GM10248 (cell line): ENCODE measurements around the gene LRP8.
A peak's percentile ranks its signal among the peaks of the same experiment; 100 is the strongest.

ENCODE experiments used
- CTCF ChIA-PET: fragments of 300-600 bp; sonication (Branson Sonifier 250); formaldehyde crosslinking; extraction: SDS; loops from one replicate; lab custom pipeline; 2021; ENCODE audit warnings: antibody characterized with exemption; lab: Yijun Ruan, JAX
- POLR2A ChIA-PET: fragments of 350-650 bp; sonication (Branson Sonifier 250); formaldehyde crosslinking; extraction: SDS; loops from one replicate; lab custom pipeline; 2020; ENCODE audit warnings: antibody characterized with exemption; lab: Yijun Ruan, JAX
- DNase-seq: peaks from one replicate; pipeline ENCODE4 v3.0.0; 2012; ENCODE audit errors: extremely low spot score
- TF ChIP-seq, protein P1 (sequence below): IDR thresholded peaks from 2 replicates; pipeline ENCODE4 v1.5.1; 2012; ENCODE audit warnings: mild to moderate bottlenecking, low read depth; ENCODE audit errors: extremely low read depth, missing control alignments, control extremely low read depth

The LRP8 gene

DNA sequence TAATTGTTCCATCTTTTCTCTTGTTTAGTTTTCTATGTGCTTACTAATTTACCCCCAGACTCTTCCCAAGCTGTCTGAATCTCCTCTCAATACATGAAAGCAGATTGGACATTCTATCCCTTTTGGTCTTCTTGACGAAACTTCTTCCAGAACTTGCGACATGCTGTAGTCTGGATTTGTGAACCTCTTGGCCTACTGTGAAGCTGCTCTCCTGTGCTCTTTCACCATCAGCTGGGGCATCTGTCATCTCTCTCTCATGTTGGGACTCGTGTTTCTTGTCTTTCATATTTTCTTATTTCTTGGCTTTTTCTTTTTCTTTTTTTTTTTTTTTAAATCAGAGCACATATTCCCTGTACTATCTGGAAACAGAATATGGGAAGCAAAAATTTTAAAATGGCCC lies 124.4 kb downstream of the LRP8 start:
- POLR2A ChIA-PET = interaction anchor here (0.7 kb wide), 1 partner anchor 1326 kb away, joined by 7 read pairs; no protein-coding TSS in a partner anchor
- TF ChIP-seq, protein P1, sequence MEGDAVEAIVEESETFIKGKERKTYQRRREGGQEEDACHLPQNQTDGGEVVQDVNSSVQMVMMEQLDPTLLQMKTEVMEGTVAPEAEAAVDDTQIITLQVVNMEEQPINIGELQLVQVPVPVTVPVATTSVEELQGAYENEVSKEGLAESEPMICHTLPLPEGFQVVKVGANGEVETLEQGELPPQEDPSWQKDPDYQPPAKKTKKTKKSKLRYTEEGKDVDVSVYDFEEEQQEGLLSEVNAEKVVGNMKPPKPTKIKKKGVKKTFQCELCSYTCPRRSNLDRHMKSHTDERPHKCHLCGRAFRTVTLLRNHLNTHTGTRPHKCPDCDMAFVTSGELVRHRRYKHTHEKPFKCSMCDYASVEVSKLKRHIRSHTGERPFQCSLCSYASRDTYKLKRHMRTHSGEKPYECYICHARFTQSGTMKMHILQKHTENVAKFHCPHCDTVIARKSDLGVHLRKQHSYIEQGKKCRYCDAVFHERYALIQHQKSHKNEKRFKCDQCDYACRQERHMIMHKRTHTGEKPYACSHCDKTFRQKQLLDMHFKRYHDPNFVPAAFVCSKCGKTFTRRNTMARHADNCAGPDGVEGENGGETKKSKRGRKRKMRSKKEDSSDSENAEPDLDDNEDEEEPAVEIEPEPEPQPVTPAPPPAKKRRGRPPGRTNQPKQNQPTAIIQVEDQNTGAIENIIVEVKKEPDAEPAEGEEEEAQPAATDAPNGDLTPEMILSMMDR = no peak
- CTCF ChIA-PET = interaction anchor here (1.1 kb wide), 1 partner anchor 9 kb away, joined by 3 read pairs; no protein-coding TSS in a partner anchor

DNA sequence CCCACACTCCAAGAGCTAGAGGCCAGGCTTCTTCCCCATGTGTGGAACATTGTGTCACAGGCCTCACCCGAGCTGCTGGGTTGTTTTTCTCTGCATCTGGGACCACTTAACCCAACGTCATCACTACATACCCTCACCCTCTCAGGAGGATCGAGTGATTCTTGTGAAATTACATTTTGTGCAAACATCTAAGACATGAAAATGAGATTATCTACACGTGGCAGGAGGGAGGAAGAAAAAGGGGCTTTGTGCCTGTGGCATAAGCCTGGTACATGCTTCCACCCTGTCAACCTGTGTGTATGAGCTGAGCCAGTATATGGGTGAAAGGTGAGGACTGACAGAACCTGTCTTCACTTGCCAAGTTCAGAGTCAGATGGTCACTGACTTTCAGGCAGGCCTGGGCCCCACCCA lies 129.6 kb downstream of the LRP8 start:
- no peak for DNase-seq
- CTCF ChIA-PET = interaction anchor here (1.2 to 10.8 kb wide), 3 partner anchors 14 to 15 kb away, joined by 3 to 124 read pairs (median 4); no protein-coding TSS in a partner anchor

More for the DNA sequence above, 124.4 kb downstream of the LRP8 start:
- DNase-seq = no peak

DNA sequence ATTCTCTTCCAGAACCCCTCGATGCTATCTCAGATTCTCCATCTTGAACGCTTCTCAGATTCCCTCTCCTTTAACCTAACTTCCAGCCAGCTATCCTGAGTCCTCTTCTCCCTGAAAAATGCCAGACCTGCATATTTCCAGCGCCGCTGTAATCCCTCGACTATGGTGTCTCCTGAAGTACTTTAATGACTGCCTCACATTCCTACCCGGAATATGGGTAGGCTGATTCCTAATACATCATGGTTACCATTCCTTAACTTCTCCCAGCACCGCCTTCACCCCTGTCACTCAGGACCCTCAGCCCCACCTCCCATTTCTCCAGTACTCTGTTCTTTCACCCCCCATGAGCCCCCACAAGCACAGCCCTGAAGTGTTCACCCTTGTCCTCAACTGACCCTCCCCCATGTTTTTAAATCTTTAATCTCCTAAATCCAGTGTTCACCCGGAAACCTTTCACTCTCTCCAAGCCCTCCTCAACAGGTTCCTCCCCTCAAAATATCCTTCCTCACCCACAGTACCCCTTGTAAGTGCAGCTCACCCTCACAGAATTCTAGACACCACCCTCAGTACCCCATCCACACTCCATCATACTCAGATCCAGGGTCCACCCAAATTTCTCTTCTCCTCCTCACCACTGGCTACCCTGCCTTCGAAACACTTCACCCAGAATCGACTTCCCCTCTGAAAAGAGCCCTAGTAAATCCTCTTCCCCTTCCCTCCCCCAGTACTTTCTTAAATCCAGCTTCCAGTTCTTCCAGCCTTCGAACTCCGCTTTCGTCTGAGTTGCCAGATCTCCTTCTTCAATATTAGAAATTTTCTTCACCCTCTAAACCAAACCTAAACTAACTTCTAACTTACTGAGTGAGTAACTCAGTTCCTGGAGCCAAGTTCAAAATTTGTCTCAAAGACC lies 130.3 kb downstream of the LRP8 start:
- POLR2A ChIA-PET = no interaction called here
- no peak for DNase-seq

More for the DNA sequence above, 129.6 kb downstream of the LRP8 start:
- TF ChIP-seq, protein P1 = no peak
- POLR2A ChIA-PET = no interaction called here

DNA sequence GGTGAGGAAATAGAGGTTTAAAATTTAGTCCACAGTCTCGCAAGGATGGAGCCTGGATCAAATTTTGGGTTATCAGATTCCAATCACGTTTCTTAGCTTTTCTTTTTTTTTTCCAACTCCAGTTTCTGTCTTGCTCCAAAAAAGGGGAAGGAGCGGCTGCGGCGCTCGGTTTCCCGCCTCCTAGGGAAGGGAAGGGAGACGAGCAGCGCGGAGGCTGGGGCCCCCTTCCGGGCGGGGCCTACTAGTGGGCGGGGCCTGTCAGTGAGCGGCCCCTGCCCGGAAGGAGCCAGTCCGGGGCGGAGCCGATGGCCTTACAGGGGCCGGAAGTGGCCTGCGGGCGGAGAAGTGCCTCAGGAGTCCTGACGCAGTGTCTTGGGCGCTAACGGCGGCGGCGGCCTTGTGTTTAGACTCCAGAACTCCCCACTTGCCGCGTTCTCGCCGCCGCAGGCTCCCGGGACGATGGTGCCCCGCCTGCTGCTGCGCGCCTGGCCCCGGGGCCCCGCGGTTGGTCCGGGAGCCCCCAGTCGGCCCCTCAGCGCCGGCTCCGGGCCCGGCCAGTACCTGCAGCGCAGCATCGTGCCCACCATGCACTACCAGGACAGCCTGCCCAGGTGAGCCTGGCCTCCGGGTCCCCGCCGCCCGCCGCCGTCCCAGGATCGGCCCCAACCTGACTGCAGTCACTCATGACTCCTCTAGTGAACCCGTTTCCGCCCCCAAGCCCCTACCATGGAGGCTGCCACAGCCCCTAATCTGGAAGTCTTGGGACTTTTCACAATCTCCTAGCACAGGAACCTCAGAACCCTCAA lies 131.2 kb downstream of the LRP8 start, which contains the start of gene CPT2:
Gene CPT2, plus strand, starts transcription at position 340 of the 806 bp plus-strand sequence. Its CDS starts 120 bp downstream, at position 460.
- DNase-seq = peak; percentile 99
- TF ChIP-seq, protein P1 = no peak
- ChIA-PET POLR2A (interaction anchor here (0.6 kb wide), 1 partner anchor 67 kb away, joined by 4 read pairs; no protein-coding TSS in a partner anchor), CTCF (interaction anchor here (10.8 kb wide), 1 partner anchor 14 kb away, joined by 124 read pairs; no protein-coding TSS in a partner anchor)

More for the DNA sequence above, 130.3 kb downstream of the LRP8 start:
- TF ChIP-seq, protein P1 = no peak
- CTCF ChIA-PET = interaction anchor here (1.2 to 10.8 kb wide), 2 partner anchors 15 kb away, joined by 4 to 124 read pairs; no protein-coding TSS in a partner anchor

DNA sequence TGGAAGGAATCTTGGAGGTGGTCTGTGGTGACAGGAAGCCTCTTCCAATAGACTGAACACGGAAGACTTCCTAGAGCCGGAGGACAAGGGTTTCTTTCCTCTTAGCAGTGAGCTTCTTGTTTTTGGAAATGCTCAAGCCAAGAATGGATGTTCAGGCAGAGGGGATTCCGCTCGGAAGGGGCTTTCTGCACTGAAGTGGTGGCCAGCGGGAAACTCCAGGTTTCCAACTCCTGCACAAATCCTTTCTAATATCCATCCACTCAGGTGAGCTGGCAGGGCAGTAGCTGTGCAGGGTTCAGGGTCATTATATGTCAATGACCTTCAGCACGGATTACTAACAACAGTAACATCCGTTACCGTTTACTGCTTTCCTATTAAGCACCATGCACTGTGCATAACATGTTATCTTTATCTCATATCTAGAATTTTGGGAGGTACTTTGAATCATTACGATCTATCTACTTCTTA lies 131.8 kb downstream of the LRP8 start:
- ChIA-PET POLR2A (interaction anchor here (0.6 kb wide), 1 partner anchor 68 kb away, joined by 4 read pairs; no protein-coding TSS in a partner anchor), CTCF (interaction anchor here (10.8 kb wide), 1 partner anchor 13 kb away, joined by 124 read pairs; no protein-coding TSS in a partner anchor)
- TF ChIP-seq, protein P1 = no peak
- no peak for DNase-seq
